HepG2 (cell line): ENCODE results near the gene APRT. TPM values are rescaled to one million over a fixed set of nuclear protein-coding genes. Genes with fewer than 3 reads are reported as not detected.

Experiments
- ATAC-seq: fragments of 200-7000 bp; cut with Tn5 transposase; 3 replicates; pipeline ENCODE4 v1.9.1; 2020; ENCODE audit warnings: mild to moderate bottlenecking, moderate library complexity
- BruUV-seq: library from RNA; stranded (reverse); fragments of 400-500 nt; replicated peaks from 2 replicates; lab custom pipeline; 2021; lab: Mats Ljungman, UMichigan
- CTCF ChIA-PET: fragments of 300-600 bp; formaldehyde crosslinking; extraction: SDS; loops from one replicate; lab custom pipeline; 2021; ENCODE audit warnings: low total read pairs, inconsistent platforms, low intra/inter-chr PET ratio; lab: Yijun Ruan, JAX
- POLR2A ChIA-PET: fragments of 350-600 bp; sonication (Branson Sonifier 250); formaldehyde crosslinking; loops from one replicate; lab custom pipeline; 2020; ENCODE audit warnings: antibody characterized with exemption, inconsistent platforms; lab: Yijun Ruan, JAX
- DNase-seq: peaks from one replicate; pipeline ENCODE4 v3.0.0-alpha.2; 2015; ENCODE audit warnings: low spot score
- FAIRE-seq: peaks from 3 replicates; lab custom pipeline; 2011; peaks lifted over from hg19 to GRCh38; lab: Jason Lieb, UNC
- H2AFZ ChIP-seq: one replicate; pipeline ENCODE4 v1.6.1; 2011; ENCODE audit warnings: low read length, inconsistent platforms
- H3K27ac ChIP-seq: fragments of 300-600 bp; 3 replicates; pipeline ENCODE4 v1.8.0; 2011; ENCODE audit warnings: mixed run types, mild to moderate bottlenecking, mixed read lengths, low read length, inconsistent platforms; ENCODE audit not compliant: insufficient read depth; ENCODE audit errors: extremely low read length
- H3K27me3 ChIP-seq, 2 experiments: fragments of 200-600 bp in 1 of 2; 2 replicates in 1 of 2; 3 replicates in 1 of 2; pipeline versions ENCODE4 v1.6.0 to v1.8.0; 2011; ENCODE audit warnings: low read length in 2 of 2, mild to moderate bottlenecking in 2 of 2, moderate library complexity in 2 of 2, inconsistent platforms in 1 of 2; ENCODE audit not compliant: insufficient read depth in 2 of 2, control insufficient read depth in 1 of 2
- H3K36me3 ChIP-seq, 2 experiments: fragments of 200-600 bp in 1 of 2; replicated peaks in 1 of 2; 2 replicates in 1 of 2; 3 replicates in 1 of 2; pipeline versions ENCODE4 v1.5.1 to v1.8.0; 2011; ENCODE audit warnings: low read length in 2 of 2, inconsistent platforms in 1 of 2; ENCODE audit not compliant: insufficient read depth in 2 of 2, control insufficient read depth in 1 of 2
- H3K4me1 ChIP-seq: 2 replicates; pipeline ENCODE4 v1.5.1; 2012; ENCODE audit warnings: low read length, inconsistent platforms; ENCODE audit not compliant: insufficient read depth
- H3K4me2 ChIP-seq: 2 replicates; pipeline ENCODE4 v1.6.0; 2011; ENCODE audit warnings: low read depth, low read length, inconsistent platforms
- H3K4me3 ChIP-seq, 3 experiments: fragments of 200-600 bp in 1 of 3; sonication (generic), shearing (Covaris generic) in 1 of 3; replicated peaks in 1 of 3; 2 replicates each; pipeline ENCODE4 v1.5.1; 2011 to 2016; ENCODE audit warnings: low read length in 3 of 3, inconsistent platforms in 2 of 3, low read depth in 2 of 3, mild to moderate bottlenecking in 2 of 3, control low read depth in 1 of 3, mixed read lengths in 1 of 3; ENCODE audit not compliant: insufficient read depth in 1 of 3
- H3K79me2 ChIP-seq: one replicate; pipeline ENCODE4 v1.6.1; 2011; ENCODE audit warnings: low read length, inconsistent platforms; ENCODE audit not compliant: insufficient read depth
- H3K9ac ChIP-seq: 2 replicates; pipeline ENCODE4 v1.6.0; 2011; ENCODE audit warnings: mild to moderate bottlenecking, low read depth, low read length, inconsistent platforms; ENCODE audit not compliant: insufficient read depth
- H3K9me3 ChIP-seq: 2 replicates; pipeline ENCODE4 v1.5.1; 2012; ENCODE audit warnings: mild to moderate bottlenecking, low read length
- H4K20me1 ChIP-seq: 2 replicates; pipeline ENCODE4 v1.6.0; 2011; ENCODE audit warnings: inconsistent platforms, mild to moderate bottlenecking, low read length, moderate library complexity; ENCODE audit not compliant: insufficient read depth
- JUN ChIP-seq: sonication (generic); formaldehyde crosslinking; IDR thresholded peaks from 2 replicates; pipeline ENCODE4 v1.4.0; 2020; ENCODE audit warnings: mild to moderate bottlenecking, missing genetic modification reagents
- KLF15 ChIP-seq: sonication (generic); formaldehyde crosslinking; IDR thresholded peaks from 2 replicates; pipeline ENCODE4 v1.8.1; 2023; ENCODE audit warnings: borderline replicate concordance, mild to moderate bottlenecking, inconsistent platforms, missing genetic modification reagents, mixed read lengths
- MXD1 ChIP-seq: sonication (generic); formaldehyde crosslinking; IDR thresholded peaks from 2 replicates; pipeline ENCODE4 v1.4.0; 2020; ENCODE audit warnings: mild to moderate bottlenecking, missing genetic modification reagents
- MXD4 ChIP-seq: IDR thresholded peaks from 2 replicates; pipeline ENCODE4 v1.6.1; 2016; ENCODE audit warnings: mild to moderate bottlenecking, missing biosample characterization, missing genetic modification reagents
- NFYC ChIP-seq: IDR thresholded peaks from 2 replicates; pipeline ENCODE4 v1.6.1; 2016; ENCODE audit warnings: missing genetic modification reagents, missing compliant biosample characterization
- SATB2 ChIP-seq: sonication (generic); formaldehyde crosslinking; IDR thresholded peaks from 2 replicates; pipeline ENCODE4 v1.5.0; 2020; ENCODE audit warnings: missing genetic modification reagents
- ZFP41 ChIP-seq: sonication (generic); formaldehyde crosslinking; IDR thresholded peaks from 2 replicates; pipeline ENCODE4 v1.4.0; 2020; ENCODE audit warnings: mild to moderate bottlenecking, missing genetic modification reagents, borderline replicate concordance
- ZKSCAN1 ChIP-seq: fragments of 150-350 bp; IDR thresholded peaks from 2 replicates; pipeline ENCODE4 v1.6.1; 2014; ENCODE audit warnings: low read length
- ZNF3 ChIP-seq: IDR thresholded peaks from 2 replicates; pipeline ENCODE4 v1.7.0; 2017; ENCODE audit warnings: inconsistent platforms
- ZNF350 ChIP-seq: sonication (generic); formaldehyde crosslinking; IDR thresholded peaks from 2 replicates; pipeline ENCODE4 v1.4.0; 2020; ENCODE audit warnings: mild to moderate bottlenecking, low read depth, missing genetic modification reagents, borderline replicate concordance
- ZNF557 ChIP-seq: sonication (generic); formaldehyde crosslinking; IDR thresholded peaks from 2 replicates; pipeline ENCODE4 v1.4.0; 2020; ENCODE audit warnings: missing genetic modification reagents
- ZNF781 ChIP-seq: sonication (generic); formaldehyde crosslinking; IDR thresholded peaks from 2 replicates; pipeline ENCODE4 v1.5.1; 2020; ENCODE audit warnings: borderline replicate concordance, mild to moderate bottlenecking, missing genetic modification reagents; ENCODE audit errors: not compliant biosample characterization
- WGBS: methylation state at CpG from one replicate; pipeline ENCODE4 v1.1.6; 2017; ENCODE audit warnings: low lambda C conversion rate; 5-methylcytosine and 5-hydroxymethylcytosine counted together
- in situ Hi-C: cut with HindIII; loops from 2 replicates; pipeline ENCODE4 v1.10.0; 2017; ENCODE audit warnings: low pct_unique_long_range_greater_than_20kb; ENCODE audit not compliant: extremely low pct_ligation_motif_present
- intact Hi-C: fragments of 100-400 bp; cut with micrococcal nuclease; formaldehyde crosslinking; loops from one replicate; pipeline ENCODE4 v1.10.0; 2022; ENCODE audit not compliant: unreplicated experiment
- polyA plus RNA-seq, 8 experiments: library from polyadenylated mRNA; depleted of rRNA in 3 of 8; stranded (reverse) in 7 of 8; unstranded in 1 of 8; fragments of >200 nt; fragmentation: Illumina TruSeq in 4 of 8; extraction: Trizol in 4 of 8; gene quantifications; 2 replicates each; pipeline versions ENCODE4 v1.2.1 to v1.2.3, GENCODE V29; 2011 to 2016; ENCODE audit warnings: low read depth in 4 of 8, missing spikeins in 1 of 8, mixed read lengths in 1 of 8; ENCODE audit not compliant: insufficient read depth in 1 of 8
- total RNA-seq, 5 experiments: library from RNA; depleted of rRNA; stranded (reverse); fragments of >200 nt; fragmentation: Illumina TruSeq; extraction: Trizol; gene quantifications; 2 replicates each; pipeline ENCODE4 v1.2.3, GENCODE V29; 2016; ENCODE audit warnings: low read depth in 1 of 5
- TF ChIP-seq, protein P1 (sequence below): sonication (generic); IDR thresholded peaks from 2 replicates; pipeline ENCODE4 v1.6.1; 2016; ENCODE audit warnings: low read depth, borderline replicate concordance
- TF ChIP-seq, protein P2 (sequence below): sonication (generic); formaldehyde crosslinking; IDR thresholded peaks from 2 replicates; pipeline ENCODE4 v1.4.0; 2020; ENCODE audit warnings: mild to moderate bottlenecking, missing genetic modification reagents
- TF ChIP-seq, protein P3 (sequence below): sonication (generic); formaldehyde crosslinking; IDR thresholded peaks from 2 replicates; pipeline ENCODE4 v1.8.0; 2022; ENCODE audit warnings: mild to moderate bottlenecking, missing genetic modification reagents
- TF ChIP-seq, protein P4 (sequence below): sonication (generic); formaldehyde crosslinking; IDR thresholded peaks from 2 replicates; pipeline ENCODE4 v1.4.0; 2020; ENCODE audit warnings: mild to moderate bottlenecking, missing genetic modification reagents, borderline replicate concordance

The APRT gene
- total and polyA plus RNA-seq, 2 of the 13 experiments (the other 11 are each of a cell fraction or from before 2014, with no cell fraction given) = 155 to 242 TPM

DNA sequence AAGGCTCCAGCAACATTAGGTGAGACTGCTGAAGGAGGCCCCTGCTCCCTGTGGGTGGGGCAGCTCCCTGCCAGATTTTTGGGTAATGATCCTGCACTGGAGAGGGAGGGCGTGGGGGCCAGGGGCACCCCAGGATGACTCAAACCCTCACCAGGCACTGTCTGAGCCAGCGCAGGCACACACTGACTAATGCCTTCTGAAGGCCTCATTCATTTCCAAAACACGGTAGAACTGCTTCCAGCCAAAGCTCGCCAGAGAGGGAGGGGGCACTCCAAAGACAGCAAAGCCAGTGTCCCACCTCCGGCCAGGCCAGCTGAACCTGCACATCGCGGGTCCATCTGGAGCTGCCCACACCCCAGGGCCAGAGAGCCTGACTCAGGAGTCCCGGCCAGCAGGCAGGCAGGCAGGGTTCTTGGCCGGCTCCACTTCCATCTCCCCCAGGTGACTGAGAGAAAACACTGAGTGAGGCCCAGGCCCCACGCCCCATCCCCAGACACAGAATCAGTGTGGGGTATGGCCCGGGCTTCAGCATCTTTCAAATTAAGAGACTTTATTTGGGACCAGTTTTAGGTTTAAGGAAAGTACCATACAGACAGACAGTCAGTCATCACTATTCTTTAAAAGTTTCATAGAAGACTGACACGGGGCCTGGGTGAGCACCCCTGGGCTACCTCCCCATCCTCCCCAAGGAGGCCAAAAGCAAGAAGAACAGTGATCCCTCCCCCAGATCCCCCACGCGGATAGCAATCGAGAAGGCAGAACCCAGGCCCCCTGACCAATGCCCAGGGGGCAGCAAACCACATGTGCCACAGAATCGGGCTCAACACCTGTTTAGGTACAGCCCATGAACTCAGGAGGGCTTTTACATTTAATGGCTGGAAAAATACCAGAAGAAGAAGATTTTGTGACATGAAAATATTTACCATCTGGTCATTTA lies 29.0 kb downstream of the APRT start:
- 42% methylated on average over 12 of the region's 16 CpGs for WGBS
- no peak overlapping the region for H2AFZ ChIP-seq
- no peaks in the 10 kb centered on the region for H3K9me3 ChIP-seq
- in situ Hi-C loops = no loop called here
- H3K79me2 ChIP-seq = peaks cover 57% of the 10 kb centered on the region
- H3K4me3 ChIP-seq = peak overlapping the region; percentile 73 to 87 (median 85)
- H3K36me3 ChIP-seq = 0 out of 5 replicates have a peak, but pooled peaks cover 0 to 2% of the 10 kb centered on the region in 2 experiments
- H3K4me2 ChIP-seq = peak overlapping the region; percentile 97
- no peak for DNase-seq
- peak overlapping the region; percentile 70 for H3K27ac ChIP-seq
- peaks cover 64% of the 10 kb centered on the region for H3K4me1 ChIP-seq
- FAIRE-seq = no peak
- intact Hi-C loops = no loop called here
- ATAC-seq = no peak; the same call in 2 of the 3 replicates
- POLR2A ChIA-PET = interaction anchor here (1.2 to 5.4 kb wide), 9 partner anchors 9 to 29 kb away, joined by 3 to 36 read pairs (median 10); partner anchors contain the start of gene APRT
- CTCF ChIA-PET = no interaction called here
- peaks cover 28% of the 10 kb centered on the region for H4K20me1 ChIP-seq
- H3K27me3 ChIP-seq = no peaks in the 10 kb centered on the region
- H3K9ac ChIP-seq = peak overlapping the region; percentile 82
- BruUV-seq = no TSS peak
- TF ChIP-seq ZKSCAN1 = no peak
- no peak for TF ChIP-seq ZNF781 (CRISPR knock-in tag)
- TF ChIP-seq MXD1 (CRISPR knock-in tag) = no peak; the same call in 1 of the 2 replicates
- TF ChIP-seq, protein P1, sequence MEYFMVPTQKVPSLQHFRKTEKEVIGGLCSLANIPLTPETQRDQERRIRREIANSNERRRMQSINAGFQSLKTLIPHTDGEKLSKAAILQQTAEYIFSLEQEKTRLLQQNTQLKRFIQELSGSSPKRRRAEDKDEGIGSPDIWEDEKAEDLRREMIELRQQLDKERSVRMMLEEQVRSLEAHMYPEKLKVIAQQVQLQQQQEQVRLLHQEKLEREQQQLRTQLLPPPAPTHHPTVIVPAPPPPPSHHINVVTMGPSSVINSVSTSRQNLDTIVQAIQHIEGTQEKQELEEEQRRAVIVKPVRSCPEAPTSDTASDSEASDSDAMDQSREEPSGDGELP = peak; percentile 18; the same call in 1 of the 2 replicates
- no peak for TF ChIP-seq KLF15 (CRISPR knock-in tag)
- no peak for TF ChIP-seq ZFP41
- TF ChIP-seq ZNF557 = 0 out of 2 replicates have a peak, but pooled peaks have one; percentile 51
- TF ChIP-seq ZNF350 (CRISPR knock-in tag) = 0 out of 2 replicates have a peak, but pooled peaks have one; percentile 24
- TF ChIP-seq, protein P2, sequence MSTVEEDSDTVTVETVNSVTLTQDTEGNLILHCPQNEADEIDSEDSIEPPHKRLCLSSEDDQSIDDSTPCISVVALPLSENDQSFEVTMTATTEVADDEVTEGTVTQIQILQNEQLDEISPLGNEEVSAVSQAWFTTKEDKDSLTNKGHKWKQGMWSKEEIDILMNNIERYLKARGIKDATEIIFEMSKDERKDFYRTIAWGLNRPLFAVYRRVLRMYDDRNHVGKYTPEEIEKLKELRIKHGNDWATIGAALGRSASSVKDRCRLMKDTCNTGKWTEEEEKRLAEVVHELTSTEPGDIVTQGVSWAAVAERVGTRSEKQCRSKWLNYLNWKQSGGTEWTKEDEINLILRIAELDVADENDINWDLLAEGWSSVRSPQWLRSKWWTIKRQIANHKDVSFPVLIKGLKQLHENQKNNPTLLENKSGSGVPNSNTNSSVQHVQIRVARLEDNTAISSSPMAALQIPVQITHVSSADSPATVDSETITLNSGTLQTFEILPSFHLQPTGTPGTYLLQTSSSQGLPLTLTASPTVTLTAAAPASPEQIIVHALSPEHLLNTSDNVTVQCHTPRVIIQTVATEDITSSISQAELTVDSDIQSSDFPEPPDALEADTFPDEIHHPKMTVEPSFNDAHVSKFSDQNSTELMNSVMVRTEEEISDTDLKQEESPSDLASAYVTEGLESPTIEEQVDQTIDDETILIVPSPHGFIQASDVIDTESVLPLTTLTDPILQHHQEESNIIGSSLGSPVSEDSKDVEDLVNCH (CRISPR knock-in tag) = no peak
- TF ChIP-seq SATB2 (CRISPR knock-in tag) = no peak
- no peak for TF ChIP-seq JUN (CRISPR knock-in tag)
- TF ChIP-seq ZNF3 = no peak
- TF ChIP-seq MXD4 (CRISPR knock-in tag) = no peak
- TF ChIP-seq, protein P3, sequence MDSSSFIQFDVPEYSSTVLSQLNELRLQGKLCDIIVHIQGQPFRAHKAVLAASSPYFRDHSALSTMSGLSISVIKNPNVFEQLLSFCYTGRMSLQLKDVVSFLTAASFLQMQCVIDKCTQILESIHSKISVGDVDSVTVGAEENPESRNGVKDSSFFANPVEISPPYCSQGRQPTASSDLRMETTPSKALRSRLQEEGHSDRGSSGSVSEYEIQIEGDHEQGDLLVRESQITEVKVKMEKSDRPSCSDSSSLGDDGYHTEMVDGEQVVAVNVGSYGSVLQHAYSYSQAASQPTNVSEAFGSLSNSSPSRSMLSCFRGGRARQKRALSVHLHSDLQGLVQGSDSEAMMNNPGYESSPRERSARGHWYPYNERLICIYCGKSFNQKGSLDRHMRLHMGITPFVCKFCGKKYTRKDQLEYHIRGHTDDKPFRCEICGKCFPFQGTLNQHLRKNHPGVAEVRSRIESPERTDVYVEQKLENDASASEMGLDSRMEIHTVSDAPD (CRISPR knock-in tag) = no peak
- TF ChIP-seq NFYC (CRISPR knock-in tag) = 0 out of 2 replicates have a peak, but pooled peaks have one; percentile 19
- TF ChIP-seq, protein P4, sequence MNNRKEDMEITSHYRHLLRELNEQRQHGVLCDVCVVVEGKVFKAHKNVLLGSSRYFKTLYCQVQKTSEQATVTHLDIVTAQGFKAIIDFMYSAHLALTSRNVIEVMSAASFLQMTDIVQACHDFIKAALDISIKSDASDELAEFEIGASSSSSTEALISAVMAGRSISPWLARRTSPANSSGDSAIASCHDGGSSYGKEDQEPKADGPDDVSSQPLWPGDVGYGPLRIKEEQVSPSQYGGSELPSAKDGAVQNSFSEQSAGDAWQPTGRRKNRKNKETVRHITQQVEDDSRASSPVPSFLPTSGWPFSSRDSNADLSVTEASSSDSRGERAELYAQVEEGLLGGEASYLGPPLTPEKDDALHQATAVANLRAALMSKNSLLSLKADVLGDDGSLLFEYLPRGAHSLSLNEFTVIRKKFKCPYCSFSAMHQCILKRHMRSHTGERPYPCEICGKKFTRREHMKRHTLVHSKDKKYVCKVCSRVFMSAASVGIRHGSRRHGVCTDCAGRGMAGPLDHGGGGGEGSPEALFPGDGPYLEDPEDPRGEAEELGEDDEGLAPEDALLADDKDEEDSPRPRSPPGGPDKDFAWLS (CRISPR knock-in tag) = no peak
